ENCODE results near the gene APBA2.

APBA2 gene

GRCh38 chr15:28921336-28921735 is 35.6 kb downstream of the APBA2 start:
- Histone ChIP-seq H3K4me3 (ENCODE audit: low read depth, low read length) (no peak overlapping the region), H3K4me1 (ENCODE audit: control insufficient read depth, insufficient read depth, low read length) (no peaks in the 10 kb centered on the region), H3K36me3 (ENCODE audit: control insufficient read depth in 2 of 2, insufficient read depth in 1 of 2, low read length in 2 of 2) (peaks cover 0 to 9% of the 10 kb centered on the region in 2 experiments; a peak in 1 of 3 replicates), H3K9me3 (ENCODE audit: control insufficient read depth, insufficient read depth, low read depth, low read length) (no peaks in the 10 kb centered on the region), H3K27ac (ENCODE audit: extremely low read depth, low read depth, low read length) (no peak overlapping the region)
- ChIA-PET POLR2A (no interaction called here), CTCF (interaction anchor here (0.8 to 1.1 kb wide), 2 partner anchors 10 to 54 kb away, joined by 3 read pairs; no protein-coding TSS in a partner anchor)
- TF ChIP-seq ZNF354C (tag by site-specific recombination; IDR thresholded peaks at IDR 0.05; ENCODE audit: borderline replicate concordance, low read depth), result no peak
- TF ChIP-seq ZNF776 (tag by site-specific recombination; IDR thresholded peaks at IDR 0.05; ENCODE audit: borderline replicate concordance), result no peak
- TF ChIP-seq ZSCAN5A (tag by site-specific recombination; IDR thresholded peaks at IDR 0.05), result no peak
- no peak for TF ChIP-seq ZFP3 (tag by site-specific recombination; IDR thresholded peaks at IDR 0.05; ENCODE audit: low read depth)
- TF ChIP-seq YY2 (tag by site-specific recombination; IDR thresholded peaks at IDR 0.05), result no peak
- no peak for TF ChIP-seq ZIC2 (tag by site-specific recombination; IDR thresholded peaks at IDR 0.05)
- TF ChIP-seq PBX3 (CRISPR knock-in tag; IDR thresholded peaks at IDR 0.05), result no peak
- TF ChIP-seq ZBTB48 (tag by site-specific recombination; IDR thresholded peaks at IDR 0.05), result no peak
- TF ChIP-seq HOXA7 (CRISPR knock-in tag; IDR thresholded peaks at IDR 0.05; ENCODE audit: borderline replicate concordance), result no peak
- TF ChIP-seq ZNF169 (tag by site-specific recombination; IDR thresholded peaks at IDR 0.05), result no peak
- no peak for TF ChIP-seq ZBTB17 (tag by site-specific recombination; IDR thresholded peaks at IDR 0.05)

- no peak overlapping the region for H3K4me3 ChIP-seq (ENCODE audit: low read depth, low read length)
- ChIA-PET POLR2A (no interaction called here), CTCF (interaction anchor here (0.6 to 1.1 kb wide), 3 partner anchors 10 to 53 kb away, joined by 3 read pairs; no protein-coding TSS in a partner anchor)
- no peak overlapping the region for H3K27ac ChIP-seq (ENCODE audit: extremely low read depth, low read depth, low read length)
- no peaks in the 10 kb centered on the region for H3K4me1 ChIP-seq (ENCODE audit: control insufficient read depth, insufficient read depth, low read length)
- H3K36me3 ChIP-seq (ENCODE audit: control insufficient read depth in 2 of 2, insufficient read depth in 1 of 2, low read length in 2 of 2), result peaks cover 0 to 9% of the 10 kb centered on the region in 2 experiments; a peak in 1 of 3 replicates
- TF ChIP-seq TSHZ1 (tag by site-specific recombination; IDR thresholded peaks at IDR 0.05; ENCODE audit: borderline replicate concordance), result no peak
- no peak for TF ChIP-seq ZNF510 (tag by site-specific recombination; IDR thresholded peaks at IDR 0.05; ENCODE audit: insufficient replicate concordance)
- no peak for TF ChIP-seq KLF10 (tag by site-specific recombination; IDR thresholded peaks at IDR 0.05)
- peak; percentile 45 for TF ChIP-seq ZIC2 (tag by site-specific recombination; IDR thresholded peaks at IDR 0.05)
- no peaks in the 10 kb centered on the region for H3K9me3 ChIP-seq (ENCODE audit: control insufficient read depth, insufficient read depth, low read depth, low read length)
These were observed 36.3 kb downstream of the APBA2 start for GRCh38 chr15:28921919-28922706.

- Histone ChIP-seq H3K4me3 (ENCODE audit: low read depth, low read length) (no peak overlapping the region), H3K4me1 (ENCODE audit: control insufficient read depth, insufficient read depth, low read length) (no peaks in the 10 kb centered on the region), H3K36me3 (ENCODE audit: control insufficient read depth in 2 of 2, insufficient read depth in 1 of 2, low read length in 2 of 2) (peaks cover 0 to 9% of the 10 kb centered on the region in 2 experiments; a peak in 1 of 3 replicates), H3K27ac (ENCODE audit: extremely low read depth, low read depth, low read length) (no peak overlapping the region), H3K9me3 (ENCODE audit: control insufficient read depth, insufficient read depth, low read depth, low read length) (no peaks in the 10 kb centered on the region)
- POLR2A ChIA-PET, result no interaction called here
- CTCF ChIA-PET, result interaction anchor here (0.6 kb wide), 1 partner anchor 41 kb away, joined by 3 read pairs; no protein-coding TSS in a partner anchor
- no peak for TF ChIP-seq ZSCAN18 (tag by site-specific recombination; IDR thresholded peaks at IDR 0.05)
- TF ChIP-seq ZBTB48 (tag by site-specific recombination; IDR thresholded peaks at IDR 0.05), result no peak
- TF ChIP-seq EGR2 (tag by site-specific recombination; IDR thresholded peaks at IDR 0.05; ENCODE audit: low read depth), result no peak
- TF ChIP-seq GLI4 (tag by site-specific recombination; IDR thresholded peaks at IDR 0.05), result no peak
- TF ChIP-seq KLF1 (tag by site-specific recombination; IDR thresholded peaks at IDR 0.05), result no peak
- TF ChIP-seq ZNF416 (tag by site-specific recombination; IDR thresholded peaks at IDR 0.05), result no peak
- no peak for TF ChIP-seq ZBTB20 (tag by site-specific recombination; IDR thresholded peaks at IDR 0.05)
- no peak for TF ChIP-seq ZNF394 (tag by site-specific recombination; IDR thresholded peaks at IDR 0.05; ENCODE audit: borderline replicate concordance)
- no peak for TF ChIP-seq ZNF548 (tag by site-specific recombination; IDR thresholded peaks at IDR 0.05)
- TF ChIP-seq ZNF776 (tag by site-specific recombination; IDR thresholded peaks at IDR 0.05; ENCODE audit: borderline replicate concordance), result no peak
- TF ChIP-seq ZNF585B (tag by site-specific recombination; IDR thresholded peaks at IDR 0.05), result no peak
- no peak for TF ChIP-seq ZEB2 (tag by site-specific recombination; IDR thresholded peaks at IDR 0.05)
These were observed 36.9 kb downstream of the APBA2 start for GRCh38 chr15:28922707-28923012.
